CD14-positive monocyte (primary cell): ENCODE data around the gene FFAR3. TPM values are rescaled to one million over a fixed set of nuclear protein-coding genes. Genes with fewer than 3 reads are reported as not detected.

Experiments used
- DNase-seq, 3 donors: peaks; one replicate each; pipeline ENCODE4 v3.0.0-alpha.2; 2011 to 2022
- H2AFZ ChIP-seq: 2 replicates; pipeline ENCODE4 v1.6.0; 2012; ENCODE audit warnings: mild to moderate bottlenecking, low read depth, low read length, inconsistent platforms; ENCODE audit not compliant: insufficient read depth, poor library complexity, severe bottlenecking
- H3K27ac ChIP-seq, 2 donors: 1 replicate in 1 of 2; 2 replicates in 1 of 2; pipeline ENCODE4 v1.5.1; 2012 to 2013; ENCODE audit warnings: low read length in 2 of 2, control low read depth in 1 of 2, inconsistent platforms in 1 of 2, low read depth in 1 of 2, mild to moderate bottlenecking in 1 of 2
- H3K27me3 ChIP-seq, 2 donors: one replicate each; pipeline versions ENCODE4 v1.6.0 to v1.6.1; 2011 to 2013; ENCODE audit warnings: low read length in 2 of 2; ENCODE audit not compliant: control insufficient read depth in 2 of 2, insufficient read depth in 2 of 2
- H3K36me3 ChIP-seq, 2 donors: replicated peaks in 1 of 2; 1 replicate in 1 of 2; 2 replicates in 1 of 2; pipeline versions ENCODE4 v1.5.1 to v1.6.1; 2012 to 2013; ENCODE audit warnings: low read length in 2 of 2, control low read depth in 1 of 2, inconsistent platforms in 1 of 2, mild to moderate bottlenecking in 1 of 2; ENCODE audit not compliant: insufficient read depth in 2 of 2, control insufficient read depth in 1 of 2
- H3K4me1 ChIP-seq, 2 donors: 1 replicate in 1 of 2; 2 replicates in 1 of 2; pipeline versions ENCODE4 v1.5.1 to v1.6.1; 2012 to 2013; ENCODE audit warnings: low read length in 2 of 2, control low read depth in 1 of 2, inconsistent platforms in 1 of 2, mild to moderate bottlenecking in 1 of 2, moderate library complexity in 1 of 2; ENCODE audit not compliant: insufficient read depth in 2 of 2, control insufficient read depth in 1 of 2
- H3K4me2 ChIP-seq: replicated peaks from 2 replicates; pipeline ENCODE3; 2012; ENCODE audit warnings: low read length, moderate library complexity, mild to moderate bottlenecking; ENCODE audit not compliant: poor library complexity, severe bottlenecking; ENCODE audit errors: extremely low read depth
- H3K4me3 ChIP-seq, 3 experiments: fragments of 200-600 bp in 1 of 3; sonication (generic) in 1 of 3; replicated peaks in 1 of 3; 1 replicate in 2 of 3; 2 replicates in 1 of 3; pipeline ENCODE4 v1.5.1; 2011 to 2013; ENCODE audit warnings: low read length in 3 of 3, mild to moderate bottlenecking in 3 of 3, control low read depth in 2 of 3, low read depth in 2 of 3, inconsistent platforms in 1 of 3, moderate library complexity in 1 of 3
- H3K79me2 ChIP-seq: 2 replicates; pipeline ENCODE4 v1.6.0; 2012; ENCODE audit warnings: mild to moderate bottlenecking, control low read depth, inconsistent platforms, low read length, moderate library complexity; ENCODE audit not compliant: insufficient read depth
- H3K9ac ChIP-seq: 2 replicates; pipeline ENCODE4 v1.6.0; 2017; ENCODE audit warnings: low read length, mild to moderate bottlenecking; ENCODE audit not compliant: insufficient read depth, poor library complexity, severe bottlenecking
- H3K9me3 ChIP-seq, 2 donors: replicated peaks in 1 of 2; 1 replicate in 1 of 2; 2 replicates in 1 of 2; pipeline versions ENCODE4 v1.5.1 to v1.6.1; 2012 to 2013; ENCODE audit warnings: low read length in 2 of 2, control low read depth in 1 of 2; ENCODE audit not compliant: control insufficient read depth in 1 of 2, insufficient read depth in 1 of 2
- H4K20me1 ChIP-seq: 2 replicates; pipeline ENCODE4 v1.6.0; 2012; ENCODE audit warnings: mild to moderate bottlenecking, low read length, control low read depth, moderate library complexity; ENCODE audit not compliant: insufficient read depth
- H3K27ac Mint-ChIP-seq, 7 donors: one replicate each; pipeline ENCODE4 v1.8.0; 2020; ENCODE audit warnings: mild to moderate bottlenecking in 7 of 7, mixed read lengths in 7 of 7, moderate library complexity in 6 of 7, inconsistent platforms in 2 of 7
- H3K27me3 Mint-ChIP-seq, 3 donors: one replicate each; pipeline ENCODE4 v1.8.0; 2021 to 2022; ENCODE audit warnings: low read depth in 3 of 3, mild to moderate bottlenecking in 3 of 3, mixed read lengths in 3 of 3, moderate library complexity in 3 of 3, inconsistent platforms in 1 of 3
- H3K36me3 Mint-ChIP-seq, 2 donors: one replicate each; pipeline ENCODE4 v1.8.0; 2020; ENCODE audit warnings: mixed read lengths in 2 of 2, inconsistent platforms in 1 of 2, mild to moderate bottlenecking in 1 of 2
- H3K4me1 Mint-ChIP-seq: one replicate; pipeline ENCODE4 v1.8.0; 2020; ENCODE audit warnings: mild to moderate bottlenecking, mixed read lengths
- H3K4me3 Mint-ChIP-seq, 2 donors: one replicate each; pipeline ENCODE4 v1.8.0; 2020; ENCODE audit warnings: mild to moderate bottlenecking in 2 of 2, mixed read lengths in 2 of 2, moderate library complexity in 1 of 2
- H3K9me3 Mint-ChIP-seq, 7 donors: one replicate each; pipeline ENCODE4 v1.8.0; 2020 to 2022; ENCODE audit warnings: mixed read lengths in 7 of 7, mild to moderate bottlenecking in 6 of 7, moderate library complexity in 6 of 7, inconsistent platforms in 2 of 7
- WGBS: methylation state at CpG from one replicate; pipeline ENCODE4 v1.1.5; 2013; ENCODE audit warnings: missing lambda C conversion rate; ENCODE audit not compliant: insufficient coverage; 5-methylcytosine and 5-hydroxymethylcytosine counted together
- intact Hi-C, 2 donors: fragments of 100-400 bp; cut with micrococcal nuclease; formaldehyde crosslinking; loops; one replicate each; pipeline versions ENCODE4 v1.15.0 to v1.15.1; 2023
- polyA plus RNA-seq, 3 donors: library from polyadenylated mRNA; depleted of rRNA in 1 of 3; unstranded in 2 of 3; stranded (reverse) in 1 of 3; fragments of 300-500 nt in 2 of 3; fragments of >200 nt in 1 of 3; fragmentation: Illumina TruSeq in 2 of 3; gene quantifications; 1 replicate in 2 of 3; 2 replicates in 1 of 3; pipeline ENCODE4 v1.2.3, GENCODE V29; 2012 to 2021
- TF ChIP-seq, protein P1 (sequence below): fragments of 200-600 bp; IDR thresholded peaks from one replicate; pipeline ENCODE4 v1.8.0; 2022; ENCODE audit warnings: antibody characterized with exemption, mild to moderate bottlenecking

Gene FFAR3
- polyA plus RNA-seq, 3 donors = 1.2 to 17.9 (median 1.2) TPM

DNA sequence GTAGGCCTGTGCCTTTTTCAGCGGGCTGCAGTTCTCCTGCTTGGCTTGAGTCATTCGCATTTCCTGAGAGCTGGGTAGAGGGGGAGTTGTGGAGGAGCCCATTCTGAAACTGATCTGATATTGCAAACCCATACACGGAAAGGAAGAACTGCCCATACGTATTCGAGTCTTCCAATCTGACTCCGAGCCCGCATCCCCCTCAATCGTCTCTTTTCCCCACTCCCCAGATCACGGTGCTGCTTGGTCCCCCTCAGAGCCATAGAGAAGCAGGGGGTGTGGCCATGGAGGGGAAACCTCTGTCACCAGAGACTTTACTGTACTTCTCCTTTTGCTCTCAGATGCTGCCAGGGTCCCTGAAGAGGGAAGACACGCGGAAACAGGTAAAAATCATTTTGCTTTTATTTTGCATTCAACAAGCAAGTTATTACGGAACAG, 29.4 kb upstream of the FFAR3 start, which contains the start of gene CD22:
Gene CD22 (plus strand): TSS at position 337 of the 435 bp plus-strand sequence. CDS start 2,854 bp downstream, outside the sequence.
- peak; percentile 62 to 66 (median 63) for DNase-seq
- TF ChIP-seq, protein P1, sequence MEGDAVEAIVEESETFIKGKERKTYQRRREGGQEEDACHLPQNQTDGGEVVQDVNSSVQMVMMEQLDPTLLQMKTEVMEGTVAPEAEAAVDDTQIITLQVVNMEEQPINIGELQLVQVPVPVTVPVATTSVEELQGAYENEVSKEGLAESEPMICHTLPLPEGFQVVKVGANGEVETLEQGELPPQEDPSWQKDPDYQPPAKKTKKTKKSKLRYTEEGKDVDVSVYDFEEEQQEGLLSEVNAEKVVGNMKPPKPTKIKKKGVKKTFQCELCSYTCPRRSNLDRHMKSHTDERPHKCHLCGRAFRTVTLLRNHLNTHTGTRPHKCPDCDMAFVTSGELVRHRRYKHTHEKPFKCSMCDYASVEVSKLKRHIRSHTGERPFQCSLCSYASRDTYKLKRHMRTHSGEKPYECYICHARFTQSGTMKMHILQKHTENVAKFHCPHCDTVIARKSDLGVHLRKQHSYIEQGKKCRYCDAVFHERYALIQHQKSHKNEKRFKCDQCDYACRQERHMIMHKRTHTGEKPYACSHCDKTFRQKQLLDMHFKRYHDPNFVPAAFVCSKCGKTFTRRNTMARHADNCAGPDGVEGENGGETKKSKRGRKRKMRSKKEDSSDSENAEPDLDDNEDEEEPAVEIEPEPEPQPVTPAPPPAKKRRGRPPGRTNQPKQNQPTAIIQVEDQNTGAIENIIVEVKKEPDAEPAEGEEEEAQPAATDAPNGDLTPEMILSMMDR = no peak
- H2AFZ ChIP-seq = no peak within 1 kb of the TSS
- peak within 1 kb of the TSS in 6 of 7 donors; percentile 54 to 88 (median 80) for H3K27ac Mint-ChIP-seq
- peak within 1 kb of the TSS; percentile 52 for H3K4me2 ChIP-seq
- 0% methylated on average over 3 of the region's 12 CpGs for WGBS
- H3K4me1 ChIP-seq = peaks cover 25 to 40% of the 10 kb centered on the region in 2 donors
- peak within 1 kb of the TSS in 1 of 3 experiments; percentile 34 for H3K4me3 ChIP-seq
- peaks cover 0 to 5% of the 10 kb centered on the region in 2 donors for H3K36me3 Mint-ChIP-seq
- H3K4me1 Mint-ChIP-seq = peaks cover 33% of the 10 kb centered on the region
- peak within 1 kb of the TSS in 1 of 2 donors; percentile 0 for H3K27ac ChIP-seq
- H3K9me3 ChIP-seq = no peaks in the 10 kb centered on the region
- no peaks in the 10 kb centered on the region for H3K79me2 ChIP-seq
- intact Hi-C loops = loop anchor here in 1 of 2 donors (2.0 kb wide), 1 partner anchor 18 kb away; the partner anchor contains the start of gene FFAR1
- H3K9me3 Mint-ChIP-seq = peaks cover 0 to 2% (median 0%) of the 10 kb centered on the region in 7 donors
- H3K9ac ChIP-seq = no peak within 1 kb of the TSS
- H3K27me3 ChIP-seq = no peaks in the 10 kb centered on the region
- peak within 1 kb of the TSS; percentile 61 to 75 for H3K4me3 Mint-ChIP-seq
- H3K27me3 Mint-ChIP-seq = peaks cover 2 to 6% (median 6%) of the 10 kb centered on the region in 3 donors
- no peaks in the 10 kb centered on the region for H3K36me3 ChIP-seq
- no peaks in the 10 kb centered on the region for H4K20me1 ChIP-seq

DNA sequence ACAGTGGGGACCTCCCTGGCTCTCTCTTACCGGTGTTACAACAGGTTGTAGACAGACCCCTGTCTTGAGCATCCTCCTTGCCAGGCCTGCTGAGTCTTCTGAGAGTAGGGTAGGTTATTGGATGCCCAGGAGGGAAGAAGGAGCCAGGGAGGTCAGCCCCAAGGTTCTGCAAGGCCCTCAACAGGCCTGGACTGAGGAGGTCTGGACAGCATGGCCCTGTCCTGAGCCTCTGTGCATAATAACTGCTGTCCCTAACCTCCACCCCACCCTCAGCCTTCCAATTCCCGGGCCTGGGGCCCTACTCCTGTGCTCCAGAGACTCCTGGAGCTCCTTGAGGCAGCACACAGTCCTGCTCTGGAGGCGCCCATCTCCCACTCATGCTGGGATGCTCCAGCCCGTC, 28.9 kb upstream of the FFAR3 start:
- Histone ChIP-seq H3K9me3 (no peaks in the 10 kb centered on the region), H3K4me2 (peak overlapping the region; percentile 52), H4K20me1 (no peaks in the 10 kb centered on the region), H2AFZ (no peak overlapping the region), H3K27ac (peak overlapping the region in 1 of 2 donors; percentile 0), H3K4me1 (peaks cover 22 to 36% of the 10 kb centered on the region in 2 donors), H3K9ac (no peak overlapping the region), H3K36me3 (no peaks in the 10 kb centered on the region), H3K27me3 (no peaks in the 10 kb centered on the region), H3K79me2 (no peaks in the 10 kb centered on the region), H3K4me3 (peak overlapping the region in 1 of 3 experiments; percentile 34)
- TF ChIP-seq, protein P1 = no peak
- peak overlapping the region; percentile 61 to 75 for H3K4me3 Mint-ChIP-seq
- DNase-seq = no peak
- peaks cover 6 to 7% (median 6%) of the 10 kb centered on the region in 3 donors for H3K27me3 Mint-ChIP-seq
- intact Hi-C loops = loop anchor here in 1 of 2 donors (2.0 kb wide), 1 partner anchor 17 kb away; the partner anchor contains the start of gene FFAR1
- 79% methylated on average over 3 of the region's 4 CpGs for WGBS
- H3K36me3 Mint-ChIP-seq = peaks cover 0 to 5% of the 10 kb centered on the region in 2 donors
- peaks cover 0 to under 1% (median 0%) of the 10 kb centered on the region in 7 donors for H3K9me3 Mint-ChIP-seq
- peak overlapping the region in 2 of 7 donors; percentile 73 to 83 for H3K27ac Mint-ChIP-seq
- peaks cover 29% of the 10 kb centered on the region for H3K4me1 Mint-ChIP-seq
